ENCODE measurements around the gene HAUS8. TPM values are rescaled to one million over a fixed set of nuclear protein-coding genes. Genes with fewer than 3 reads are reported as not detected.
A peak's percentile ranks its signal among the peaks of the same experiment; 100 is the strongest.

The HAUS8 gene
- total and polyA plus RNA-seq, 2 of the 8 experiments (the other 6 are each of a cell fraction or from before 2014, with no cell fraction given) = 18.4 to 23.2 TPM

- TF ChIP-seq USF2 (IDR thresholded peaks at IDR 0.05; ENCODE audit: low read length) (no peak), SIX5 (IDR thresholded peaks at IDR 0.05; ENCODE audit: low read depth, low read length) (peak; percentile 45; the same call in 1 of the 2 replicates), RFX5 (IDR thresholded peaks at IDR 0.05; ENCODE audit: borderline replicate concordance, low read depth, low read length) (no peak), CTCF (IDR thresholded peaks at IDR 0.05; ENCODE audit: control extremely low read depth in 1 of 3, insufficient read depth in 1 of 3, low read depth in 1 of 3, low read length in 3 of 3) (no peak), BACH1 (IDR thresholded peaks at IDR 0.05; ENCODE audit: low read length) (no peak), POLR2A (IDR thresholded peaks at IDR 0.05; ENCODE audit: control extremely low read depth in 1 of 2, low read depth in 2 of 2, low read length in 2 of 2) (peak in 1 of 2 experiments; percentile 96; a peak in 2 of 3 replicates), CTBP2 (IDR thresholded peaks at IDR 0.05; ENCODE audit: borderline replicate concordance, insufficient read depth, insufficient read length, low read length) (no peak), SP4 (IDR thresholded peaks at IDR 0.05; ENCODE audit: low read length) (peak; percentile 72; the same call in 1 of the 2 replicates), SUZ12 (IDR thresholded peaks at IDR 0.05; ENCODE audit: low read length) (no peak), ZNF274 (IDR thresholded peaks at IDR 0.05; ENCODE audit: borderline replicate concordance, extremely low read depth, low read length) (no peak), JUN (IDR thresholded peaks at IDR 0.05; ENCODE audit: low read depth, low read length) (no peak), TAF7 (optimal IDR thresholded peaks at IDR 0.05; ENCODE audit: borderline replicate concordance, low read depth, low read length) (peak; percentile 96), GTF2F1 (IDR thresholded peaks at IDR 0.05; ENCODE audit: borderline replicate concordance, low read depth, low read length) (0 out of 2 replicates have a peak, but pooled peaks have one; percentile 23), KDM4A (IDR thresholded peaks at IDR 0.05; ENCODE audit: low read depth, low read length, severe bottlenecking) (peak; percentile 26), SIN3A (conservative IDR thresholded peaks at IDR 0.05 in 1 of 2, IDR thresholded peaks at IDR 0.05 in 1 of 2; ENCODE audit: low read depth in 1 of 2, low read length in 2 of 2) (no peak; a peak in 2 of 4 replicates), RBBP5 (IDR thresholded peaks at IDR 0.05; ENCODE audit: borderline replicate concordance, low read depth, low read length) (no peak; the same call in 1 of the 2 replicates), NRF1 (IDR thresholded peaks at IDR 0.05; ENCODE audit: low read depth, low read length) (peak; percentile 91), POU5F1 (IDR thresholded peaks at IDR 0.05; ENCODE audit: low read depth, low read length) (no peak), MAFK (IDR thresholded peaks at IDR 0.05; ENCODE audit: low read depth, low read length) (peak; percentile 6; the same call in 1 of the 2 replicates), CEBPB (IDR thresholded peaks at IDR 0.05; ENCODE audit: low read depth, low read length) (no peak)
These were observed at the start of gene HAUS8, which contains the start of gene MYO9B (continued) for GRCh38 chr19:17075035-17075863.

Measured in H1 (cell line).